Measurements from ENCODE around the gene PALLD.

DNA sequence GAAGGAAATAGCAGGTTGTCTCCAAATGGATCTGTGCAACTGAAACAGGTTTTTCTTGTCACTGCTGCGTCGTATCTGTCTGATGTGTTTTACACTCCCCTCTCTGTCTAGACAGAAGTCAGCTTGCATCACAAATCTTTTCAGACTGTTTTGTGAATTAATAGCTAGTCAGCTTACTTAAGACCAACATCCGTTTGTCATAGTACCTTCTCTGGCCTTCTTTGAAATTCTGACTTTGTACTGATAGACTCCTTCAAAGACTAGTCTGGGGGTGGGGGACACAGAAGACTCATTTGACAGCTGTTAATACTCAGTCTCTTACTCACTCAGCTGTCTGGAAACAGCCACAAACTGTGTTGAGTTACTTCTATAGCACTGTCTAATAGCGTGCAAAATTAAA is 197.8 kb downstream of the PALLD start:
- TF ChIP-seq, protein P1, sequence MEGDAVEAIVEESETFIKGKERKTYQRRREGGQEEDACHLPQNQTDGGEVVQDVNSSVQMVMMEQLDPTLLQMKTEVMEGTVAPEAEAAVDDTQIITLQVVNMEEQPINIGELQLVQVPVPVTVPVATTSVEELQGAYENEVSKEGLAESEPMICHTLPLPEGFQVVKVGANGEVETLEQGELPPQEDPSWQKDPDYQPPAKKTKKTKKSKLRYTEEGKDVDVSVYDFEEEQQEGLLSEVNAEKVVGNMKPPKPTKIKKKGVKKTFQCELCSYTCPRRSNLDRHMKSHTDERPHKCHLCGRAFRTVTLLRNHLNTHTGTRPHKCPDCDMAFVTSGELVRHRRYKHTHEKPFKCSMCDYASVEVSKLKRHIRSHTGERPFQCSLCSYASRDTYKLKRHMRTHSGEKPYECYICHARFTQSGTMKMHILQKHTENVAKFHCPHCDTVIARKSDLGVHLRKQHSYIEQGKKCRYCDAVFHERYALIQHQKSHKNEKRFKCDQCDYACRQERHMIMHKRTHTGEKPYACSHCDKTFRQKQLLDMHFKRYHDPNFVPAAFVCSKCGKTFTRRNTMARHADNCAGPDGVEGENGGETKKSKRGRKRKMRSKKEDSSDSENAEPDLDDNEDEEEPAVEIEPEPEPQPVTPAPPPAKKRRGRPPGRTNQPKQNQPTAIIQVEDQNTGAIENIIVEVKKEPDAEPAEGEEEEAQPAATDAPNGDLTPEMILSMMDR (IDR thresholded peaks at IDR 0.05): no peak
- no peak for TF ChIP-seq POLR2AphosphoS5 (IDR thresholded peaks at IDR 0.05)
- TF ChIP-seq EP300 (IDR thresholded peaks at IDR 0.05): no peak
- TF ChIP-seq POLR2A (IDR thresholded peaks at IDR 0.05): no peak

Measured in gastroesophageal sphincter (tissue), 3 donors.